PC-3 (cell line): ENCODE measurements around the gene MDC1. TPM values are rescaled to one million over a fixed set of nuclear protein-coding genes. Genes with fewer than 3 reads are reported as not detected.
A peak's percentile ranks its signal among the peaks of the same experiment; 100 is the strongest.

Experiments
- ATAC-seq: fragments of 200-7000 bp; cut with Tn5 transposase; 2 replicates; pipeline ENCODE4 v1.9.1; 2020; ENCODE audit warnings: mild to moderate bottlenecking, moderate library complexity
- BruUV-seq: library from RNA; stranded (reverse); fragments of 400-500 nt; replicated peaks from 2 replicates; lab custom pipeline; 2021; lab: Mats Ljungman, UMichigan
- CTCF ChIA-PET: fragments of 300-600 bp; sonication (Branson Sonifier 250); formaldehyde crosslinking; loops from one replicate; lab custom pipeline; 2022; ENCODE audit warnings: antibody characterized with exemption; lab: Charles Lee
- POLR2A ChIA-PET: fragments of 300-600 bp; sonication (Branson Sonifier 250); formaldehyde crosslinking; loops from one replicate; lab custom pipeline; 2022; ENCODE audit warnings: antibody characterized with exemption; ENCODE audit not compliant: unreplicated experiment; lab: Charles Lee
- DNase-seq: peaks from one replicate; pipeline ENCODE4 v3.0.0-alpha.2; 2015
- H2AFZ ChIP-seq: fragments of 300-600 bp; sonication (generic); 2 replicates; pipeline ENCODE4 v1.6.0; 2016; ENCODE audit warnings: antibody characterized with exemption, low read length
- H3F3A ChIP-seq: fragments of 300-600 bp; sonication (generic); one replicate; pipeline ENCODE4 v1.6.0; 2017; ENCODE audit warnings: antibody characterized with exemption, low read length, control low read depth, mild to moderate bottlenecking; ENCODE audit not compliant: unreplicated experiment
- H3K27ac ChIP-seq: fragments of 300-600 bp; sonication (generic); 2 replicates; pipeline ENCODE4 v1.5.1; 2016; ENCODE audit warnings: mild to moderate bottlenecking, low read length
- H3K27me3 ChIP-seq: fragments of 300-600 bp; sonication (generic); 2 replicates; pipeline ENCODE4 v1.6.1; 2016; ENCODE audit warnings: low read length, mixed read lengths
- H3K36me3 ChIP-seq: fragments of 300-600 bp; sonication (generic); 2 replicates; pipeline ENCODE4 v1.6.1; 2016; ENCODE audit warnings: low read depth, mixed run types, low read length, mixed read lengths
- H3K4me1 ChIP-seq: fragments of 300-600 bp; sonication (generic); 2 replicates; pipeline ENCODE4 v1.5.1; 2016; ENCODE audit warnings: low read length; ENCODE audit not compliant: insufficient read depth
- H3K4me2 ChIP-seq: fragments of 300-600 bp; sonication (generic); 2 replicates; pipeline ENCODE4 v1.6.0; 2016; ENCODE audit warnings: low read length
- H3K4me3 ChIP-seq: fragments of 300-600 bp; sonication (generic); 2 replicates; pipeline ENCODE4 v1.5.1; 2016; ENCODE audit warnings: mild to moderate bottlenecking, low read length, mixed read lengths
- H3K79me2 ChIP-seq: fragments of 300-600 bp; sonication (generic); 2 replicates; pipeline ENCODE4 v1.6.1; 2017; ENCODE audit warnings: low read length, mixed read lengths
- H3K9ac ChIP-seq: fragments of 300-600 bp; sonication (generic); 2 replicates; pipeline ENCODE4 v1.6.0; 2016; ENCODE audit warnings: mild to moderate bottlenecking, low read length
- H3K9me2 ChIP-seq: fragments of 300-600 bp; sonication (generic); replicated peaks from 2 replicates; pipeline ENCODE4 v1.6.1; 2016; ENCODE audit warnings: mixed run types, low read length, mixed read lengths
- H3K9me3 ChIP-seq: fragments of 300-600 bp; sonication (generic); 2 replicates; pipeline ENCODE4 v1.6.1; 2016; ENCODE audit warnings: low read length, mixed read lengths
- H4K20me1 ChIP-seq: fragments of 300-600 bp; sonication (generic); 2 replicates; pipeline ENCODE4 v1.6.1; 2016; ENCODE audit warnings: low read length, mixed read lengths
- EZH2 ChIP-seq: fragments of 300-600 bp; sonication (generic); IDR thresholded peaks from one replicate; pipeline ENCODE4 v1.6.1; 2017; ENCODE audit warnings: antibody characterized with exemption, mild to moderate bottlenecking, low read length; ENCODE audit not compliant: unreplicated experiment
- EZH2phosphoT487 ChIP-seq: fragments of 300-600 bp; sonication (generic); IDR thresholded peaks from 2 replicates; pipeline ENCODE4 v1.6.1; 2018; ENCODE audit warnings: mild to moderate bottlenecking, antibody characterized with exemption, low read length, borderline replicate concordance
- intact Hi-C: fragments of 100-400 bp; cut with micrococcal nuclease; formaldehyde crosslinking; loops from 2 replicates; pipeline ENCODE4 v1.9.0; 2023
- total RNA-seq: library from RNA; depleted of rRNA; stranded (reverse); fragments of >200 nt; gene quantifications from 2 replicates; pipeline ENCODE4 v1.2.3, GENCODE V29; 2014
- TF ChIP-seq, protein P1 (sequence below): fragments of 300-600 bp; sonication (generic); conservative IDR thresholded peaks from 2 replicates; pipeline ENCODE4 v1.5.1; 2017; ENCODE audit warnings: antibody characterized with exemption, low read depth, mild to moderate bottlenecking, low read length

The MDC1 gene
- total RNA-seq, 1 experiment from 2014 or later: 19.6 TPM

- ATAC-seq (no peak), DNase-seq (no peak)
- peak overlapping the region; percentile 97 for H3K4me3 ChIP-seq
- peak overlapping the region; percentile 80 for H3K9ac ChIP-seq
- no peaks in the 10 kb centered on the region for H4K20me1 ChIP-seq
- peaks cover 13% of the 10 kb centered on the region for H3K36me3 ChIP-seq
- H3K9me2 ChIP-seq: no peaks in the 10 kb centered on the region
- H3F3A ChIP-seq: no peaks in the 10 kb centered on the region
- intact Hi-C loops: loop anchor here (1.0 kb wide), 1 partner anchor 41 kb away; no protein-coding TSS in a partner anchor
- ChIA-PET POLR2A (no interaction called here), CTCF (no interaction called here)
- H3K9me3 ChIP-seq: no peaks in the 10 kb centered on the region
- BruUV-seq: no TSS peak
- H3K4me2 ChIP-seq: peak overlapping the region; percentile 87
- no peak overlapping the region for H2AFZ ChIP-seq
- TF ChIP-seq, protein P1, sequence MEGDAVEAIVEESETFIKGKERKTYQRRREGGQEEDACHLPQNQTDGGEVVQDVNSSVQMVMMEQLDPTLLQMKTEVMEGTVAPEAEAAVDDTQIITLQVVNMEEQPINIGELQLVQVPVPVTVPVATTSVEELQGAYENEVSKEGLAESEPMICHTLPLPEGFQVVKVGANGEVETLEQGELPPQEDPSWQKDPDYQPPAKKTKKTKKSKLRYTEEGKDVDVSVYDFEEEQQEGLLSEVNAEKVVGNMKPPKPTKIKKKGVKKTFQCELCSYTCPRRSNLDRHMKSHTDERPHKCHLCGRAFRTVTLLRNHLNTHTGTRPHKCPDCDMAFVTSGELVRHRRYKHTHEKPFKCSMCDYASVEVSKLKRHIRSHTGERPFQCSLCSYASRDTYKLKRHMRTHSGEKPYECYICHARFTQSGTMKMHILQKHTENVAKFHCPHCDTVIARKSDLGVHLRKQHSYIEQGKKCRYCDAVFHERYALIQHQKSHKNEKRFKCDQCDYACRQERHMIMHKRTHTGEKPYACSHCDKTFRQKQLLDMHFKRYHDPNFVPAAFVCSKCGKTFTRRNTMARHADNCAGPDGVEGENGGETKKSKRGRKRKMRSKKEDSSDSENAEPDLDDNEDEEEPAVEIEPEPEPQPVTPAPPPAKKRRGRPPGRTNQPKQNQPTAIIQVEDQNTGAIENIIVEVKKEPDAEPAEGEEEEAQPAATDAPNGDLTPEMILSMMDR: no peak
- TF ChIP-seq EZH2phosphoT487 (no peak), EZH2 (no peak)
- peaks cover 58% of the 10 kb centered on the region for H3K4me1 ChIP-seq
- no peaks in the 10 kb centered on the region for H3K27me3 ChIP-seq
- H3K79me2 ChIP-seq: peaks cover 81% of the 10 kb centered on the region
- peak overlapping the region; percentile 89 for H3K27ac ChIP-seq
These were observed 35.3 kb downstream of the MDC1 start for GRCh38 chr6:30681766-30682142.

- Histone ChIP-seq H3K9me3 (no peaks in the 10 kb centered on the region), H4K20me1 (no peaks in the 10 kb centered on the region), H3K4me3 (peak overlapping the region; percentile 26; the same call in 1 of the 2 replicates), H2AFZ (no peak overlapping the region), H3K9ac (no peak overlapping the region), H3K79me2 (peaks cover 64% of the 10 kb centered on the region), H3K4me2 (peak overlapping the region; percentile 87), H3K9me2 (no peaks in the 10 kb centered on the region), H3K27ac (no peak overlapping the region), H3K4me1 (peaks cover 46% of the 10 kb centered on the region), H3F3A (no peaks in the 10 kb centered on the region), H3K27me3 (no peaks in the 10 kb centered on the region), H3K36me3 (peaks cover 23% of the 10 kb centered on the region)
- TF ChIP-seq, protein P1: no peak
- no peak for TF ChIP-seq EZH2
- TF ChIP-seq EZH2phosphoT487: no peak
- ChIA-PET POLR2A (no interaction called here), CTCF (interaction anchor here (0.6 to 1.2 kb wide), 2 partner anchors 15 to 51 kb away, joined by 3 to 8 read pairs; no protein-coding TSS in a partner anchor)
- DNase-seq (no peak), ATAC-seq (no peak)
- intact Hi-C loops: no loop called here
- BruUV-seq: no TSS peak
These were observed 37.1 kb downstream of the MDC1 start for GRCh38 chr6:30679765-30680535.
